Stomach (tissue), 9 donors: ENCODE data around the gene CCDC134. TPM values are rescaled to one million over a fixed set of nuclear protein-coding genes. Genes with fewer than 3 reads are reported as not detected.

Experiments used
- DNase-seq, 2 donors: peaks; one replicate each; pipeline versions ENCODE4 v3.0.0 to v3.0.0-alpha.2; 2013 to 2019
- H3K27ac ChIP-seq, 5 donors: fragments of 200-600 bp in 4 of 5; sonication (generic) in 4 of 5; one replicate each; pipeline ENCODE4 v1.5.1; 2013 to 2019; ENCODE audit warnings: mild to moderate bottlenecking in 1 of 5, moderate library complexity in 1 of 5
- H3K27me3 ChIP-seq, 3 donors: fragments of 200-600 bp; sonication (generic); one replicate each; pipeline ENCODE4 v1.5.1; 2017 to 2019; ENCODE audit warnings: mixed run types in 1 of 3
- H3K36me3 ChIP-seq, 4 donors: fragments of 200-600 bp; sonication (generic); 1 replicate in 3 of 4; 2 replicates in 1 of 4; pipeline ENCODE4 v1.5.1; 2016 to 2019
- H3K4me1 ChIP-seq, 4 donors: fragments of 200-600 bp; sonication (generic); one replicate each; pipeline ENCODE4 v1.5.1; 2016 to 2019
- H3K4me3 ChIP-seq, 4 donors: fragments of 200-600 bp; sonication (generic) in 3 of 4; one replicate each; pipeline ENCODE4 v1.5.1; 2016 to 2019; ENCODE audit warnings: mild to moderate bottlenecking in 1 of 4
- H3K9me3 ChIP-seq, 4 donors: fragments of 200-600 bp; sonication (generic); one replicate each; pipeline ENCODE4 v1.5.1; 2016 to 2019
- EP300 ChIP-seq: sonication (generic); formaldehyde crosslinking; IDR thresholded peaks from one replicate; pipeline ENCODE4 v1.6.1; 2017; ENCODE audit warnings: antibody characterized with exemption
- POLR2A ChIP-seq, 4 donors: fragments of 450-650 bp; IDR thresholded peaks; one replicate each; pipeline ENCODE4 v1.6.1; 2016; ENCODE audit warnings: antibody characterized with exemption in 4 of 4, control low read depth in 2 of 4, mild to moderate bottlenecking in 1 of 4, moderate library complexity in 1 of 4
- POLR2AphosphoS5 ChIP-seq, 3 donors: sonication (generic); formaldehyde crosslinking; IDR thresholded peaks; one replicate each; pipeline ENCODE4 v1.6.1; 2016; ENCODE audit warnings: antibody characterized with exemption in 3 of 3
- WGBS, 5 donors: extraction: QIAGEN DNeasy Blood & Tissue Kit in 3 of 5; methylation state at CpG; one replicate each; pipeline versions ENCODE4 v1.1.5 to v1.1.7; 2013 to 2018; 5-methylcytosine and 5-hydroxymethylcytosine counted together
- intact Hi-C: fragments of 100-400 bp; cut with DNase I; formaldehyde crosslinking; loops from one replicate; pipeline ENCODE4 v1.15.1; 2023; ENCODE audit warnings: low total_unique reads
- polyA plus RNA-seq, 3 donors: library from polyadenylated mRNA; stranded (reverse); fragments of 200-250 nt; gene quantifications; one replicate each; pipeline ENCODE4 v1.2.3, GENCODE V29; 2013
- total RNA-seq, 5 donors: library from RNA; depleted of rRNA; stranded (reverse); fragments of >200 nt; gene quantifications; one replicate each; pipeline versions ENCODE4 v1.1.0 to v1.2.3, GENCODE V29; 2014 to 2016
- TF ChIP-seq, protein P1 (sequence below), 7 experiments: fragments of 450-650 bp in 4 of 7; fragments of 200-600 bp in 3 of 7; sonication (generic) in 3 of 7; IDR thresholded peaks; one replicate each; pipeline ENCODE4 v1.5.1; 2016 to 2019; ENCODE audit warnings: antibody characterized with exemption in 7 of 7, control low read depth in 2 of 7, mild to moderate bottlenecking in 1 of 7
- donor health status: healthy with polysubstance abuse.
- donor health status: Bipolar disorder and iron deficiency.
- donor health status: healthy.

CCDC134 gene
- total and polyA plus RNA-seq, 8 donors: 1.6 to 16.5 (median 7.4) TPM; not detected in 2

DNA sequence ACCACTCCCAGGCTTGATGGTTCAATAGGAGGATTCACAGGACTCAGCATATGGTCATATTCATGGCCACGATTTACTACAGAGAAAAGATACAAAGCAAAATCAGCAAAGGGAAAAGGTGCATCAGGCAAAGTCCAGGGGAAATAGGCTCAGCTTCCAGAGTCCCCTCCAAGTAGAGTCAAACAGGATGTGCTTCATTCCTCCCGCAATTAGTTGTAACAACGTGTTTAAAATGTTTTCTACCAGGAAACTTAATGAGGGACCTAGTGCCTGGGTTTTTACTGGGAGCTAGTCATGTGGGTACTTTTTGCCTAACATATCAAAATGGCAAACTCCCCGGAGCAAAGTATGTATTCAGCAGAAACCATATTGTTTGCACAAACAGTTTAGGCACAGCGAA is 17.5 kb downstream of the CCDC134 start:
- H3K27me3 ChIP-seq: no peaks in the 10 kb centered on the region
- intact Hi-C loops: no loop called here
- no peak for DNase-seq
- no peaks in the 10 kb centered on the region for H3K9me3 ChIP-seq
- peaks cover 0 to 64% (median 35%) of the 10 kb centered on the region in 4 donors for H3K36me3 ChIP-seq
- no peak overlapping the region for H3K4me3 ChIP-seq
- no peak overlapping the region for H3K27ac ChIP-seq
- TF ChIP-seq, protein P1, sequence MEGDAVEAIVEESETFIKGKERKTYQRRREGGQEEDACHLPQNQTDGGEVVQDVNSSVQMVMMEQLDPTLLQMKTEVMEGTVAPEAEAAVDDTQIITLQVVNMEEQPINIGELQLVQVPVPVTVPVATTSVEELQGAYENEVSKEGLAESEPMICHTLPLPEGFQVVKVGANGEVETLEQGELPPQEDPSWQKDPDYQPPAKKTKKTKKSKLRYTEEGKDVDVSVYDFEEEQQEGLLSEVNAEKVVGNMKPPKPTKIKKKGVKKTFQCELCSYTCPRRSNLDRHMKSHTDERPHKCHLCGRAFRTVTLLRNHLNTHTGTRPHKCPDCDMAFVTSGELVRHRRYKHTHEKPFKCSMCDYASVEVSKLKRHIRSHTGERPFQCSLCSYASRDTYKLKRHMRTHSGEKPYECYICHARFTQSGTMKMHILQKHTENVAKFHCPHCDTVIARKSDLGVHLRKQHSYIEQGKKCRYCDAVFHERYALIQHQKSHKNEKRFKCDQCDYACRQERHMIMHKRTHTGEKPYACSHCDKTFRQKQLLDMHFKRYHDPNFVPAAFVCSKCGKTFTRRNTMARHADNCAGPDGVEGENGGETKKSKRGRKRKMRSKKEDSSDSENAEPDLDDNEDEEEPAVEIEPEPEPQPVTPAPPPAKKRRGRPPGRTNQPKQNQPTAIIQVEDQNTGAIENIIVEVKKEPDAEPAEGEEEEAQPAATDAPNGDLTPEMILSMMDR (IDR thresholded peaks at IDR 0.05): no peak
- TF ChIP-seq POLR2A (IDR thresholded peaks at IDR 0.05) (no peak), POLR2AphosphoS5 (IDR thresholded peaks at IDR 0.05) (no peak), EP300 (no peak)
- WGBS, 5 donors: 73 to 84% (median 78%) methylated on average over 5 of the region's 5 CpGs
- peaks cover 4 to 9% (median 6%) of the 10 kb centered on the region in 4 donors for H3K4me1 ChIP-seq

DNA sequence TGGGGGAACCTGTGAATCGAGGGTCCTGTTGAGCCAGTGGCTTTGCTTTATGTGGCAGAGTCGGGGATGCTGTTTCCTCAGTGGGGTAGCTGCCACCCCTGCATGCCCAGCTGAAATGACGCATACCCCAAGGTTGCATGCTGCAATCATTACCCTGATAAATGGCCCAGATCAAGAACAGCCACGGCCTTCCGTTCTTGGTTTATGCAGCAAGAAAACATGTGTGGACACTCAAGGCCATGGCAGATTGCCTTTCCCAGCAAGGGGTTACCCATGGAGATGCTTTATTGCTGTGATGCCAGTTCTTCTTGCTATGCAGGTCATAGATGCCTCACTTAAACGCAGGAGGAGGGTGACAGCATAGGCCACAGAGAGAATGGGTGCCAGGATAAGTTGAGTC is 18.1 kb downstream of the CCDC134 start:
- intact Hi-C loops: no loop called here
- Histone ChIP-seq H3K9me3 (no peaks in the 10 kb centered on the region), H3K4me3 (no peak overlapping the region), H3K27ac (no peak overlapping the region), H3K36me3 (peaks cover 0 to 58% (median 30%) of the 10 kb centered on the region in 4 donors), H3K4me1 (peaks cover 4 to 13% (median 6%) of the 10 kb centered on the region in 4 donors), H3K27me3 (no peaks in the 10 kb centered on the region)
- DNase-seq: no peak
- TF ChIP-seq POLR2AphosphoS5 (IDR thresholded peaks at IDR 0.05) (no peak), POLR2A (IDR thresholded peaks at IDR 0.05) (no peak), EP300 (no peak)
- TF ChIP-seq, protein P1 (IDR thresholded peaks at IDR 0.05): no peak
- 82 to 95% (median 88%) methylated on average over 5 to 6 of the region's 6 CpGs for WGBS, 5 donors

DNA sequence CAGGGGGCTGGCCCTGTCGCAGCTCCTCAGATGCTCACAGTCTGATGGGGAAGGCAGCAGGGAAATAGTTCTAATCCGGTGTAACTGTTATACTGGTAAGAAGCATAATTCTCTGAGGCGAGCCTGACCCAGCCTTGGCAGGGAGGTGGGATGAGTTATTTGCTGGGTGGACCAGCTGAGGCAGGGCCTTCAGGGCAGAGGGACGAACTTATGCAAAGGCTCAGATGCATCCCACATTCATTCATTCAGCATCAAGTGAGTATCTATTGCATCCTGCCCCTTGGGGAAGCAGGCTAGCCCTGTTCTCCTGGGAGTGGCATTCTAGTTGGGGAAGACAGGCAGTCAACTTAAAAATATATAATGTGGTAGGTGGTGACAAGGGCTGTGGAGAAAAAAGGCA is 18.8 kb downstream of the CCDC134 start:
- WGBS, 5 donors: 95 to 97% (median 96%) methylated on average over 4 of the region's 4 CpGs
- no peak for DNase-seq
- Histone ChIP-seq H3K36me3 (peaks cover 0 to 52% (median 25%) of the 10 kb centered on the region in 4 donors), H3K27ac (no peak overlapping the region), H3K4me1 (peaks cover 4 to 13% (median 6%) of the 10 kb centered on the region in 4 donors), H3K9me3 (no peaks in the 10 kb centered on the region), H3K27me3 (no peaks in the 10 kb centered on the region), H3K4me3 (no peak overlapping the region)
- TF ChIP-seq EP300 (no peak), POLR2AphosphoS5 (IDR thresholded peaks at IDR 0.05) (no peak), POLR2A (IDR thresholded peaks at IDR 0.05) (no peak)
- TF ChIP-seq, protein P1 (IDR thresholded peaks at IDR 0.05): no peak
- intact Hi-C loops: no loop called here

DNA sequence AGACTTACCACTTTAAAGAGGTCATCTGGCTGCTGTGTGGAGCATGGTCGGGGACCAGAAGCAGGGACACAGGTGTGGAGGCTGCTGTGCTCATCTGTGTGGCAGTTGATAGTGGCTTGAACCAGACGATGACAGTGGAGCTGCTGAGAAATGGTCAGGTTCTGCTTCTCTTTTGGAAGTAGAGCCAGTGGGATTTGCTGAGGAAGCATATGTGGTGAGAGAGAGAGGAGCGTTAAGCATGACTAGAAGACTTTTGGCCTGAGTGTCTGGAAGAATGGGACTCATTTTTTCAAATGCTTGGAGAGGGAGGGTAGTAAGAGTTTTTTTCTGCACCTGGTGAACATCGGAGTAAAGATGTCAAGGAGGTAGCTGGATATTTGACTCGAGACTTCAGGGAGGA is 20.0 kb downstream of the CCDC134 start:
- peaks cover 0 to 42% (median 19%) of the 10 kb centered on the region in 4 donors for H3K36me3 ChIP-seq
- WGBS, 5 donors: 83 to 93% (median 91%) methylated on average over 5 of the region's 5 CpGs
- TF ChIP-seq POLR2A (IDR thresholded peaks at IDR 0.05) (no peak), EP300 (no peak), POLR2AphosphoS5 (IDR thresholded peaks at IDR 0.05) (no peak)
- TF ChIP-seq, protein P1 (IDR thresholded peaks at IDR 0.05): no peak

More for the DNA sequence above, 20.0 kb downstream of the CCDC134 start:
- no peak overlapping the region for H3K4me3 ChIP-seq
- peaks cover 8 to 21% (median 9%) of the 10 kb centered on the region in 4 donors for H3K4me1 ChIP-seq
- H3K27me3 ChIP-seq: no peaks in the 10 kb centered on the region
- no peaks in the 10 kb centered on the region for H3K9me3 ChIP-seq
- DNase-seq: no peak
- intact Hi-C loops: loop anchor here (5.0 kb wide), 1 partner anchor 122 kb away; no protein-coding TSS in a partner anchor
- H3K27ac ChIP-seq: no peak overlapping the region
